Raji (cell line): ENCODE results near the gene VCX2.

ENCODE experiments used
- POLR2A ChIP-seq: IDR thresholded peaks from 2 replicates; pipeline ENCODE4 v1.6.1; 2011; ENCODE audit warnings: low read depth, low read length, control low read depth; ENCODE audit not compliant: insufficient read depth

The VCX2 gene

DNA sequence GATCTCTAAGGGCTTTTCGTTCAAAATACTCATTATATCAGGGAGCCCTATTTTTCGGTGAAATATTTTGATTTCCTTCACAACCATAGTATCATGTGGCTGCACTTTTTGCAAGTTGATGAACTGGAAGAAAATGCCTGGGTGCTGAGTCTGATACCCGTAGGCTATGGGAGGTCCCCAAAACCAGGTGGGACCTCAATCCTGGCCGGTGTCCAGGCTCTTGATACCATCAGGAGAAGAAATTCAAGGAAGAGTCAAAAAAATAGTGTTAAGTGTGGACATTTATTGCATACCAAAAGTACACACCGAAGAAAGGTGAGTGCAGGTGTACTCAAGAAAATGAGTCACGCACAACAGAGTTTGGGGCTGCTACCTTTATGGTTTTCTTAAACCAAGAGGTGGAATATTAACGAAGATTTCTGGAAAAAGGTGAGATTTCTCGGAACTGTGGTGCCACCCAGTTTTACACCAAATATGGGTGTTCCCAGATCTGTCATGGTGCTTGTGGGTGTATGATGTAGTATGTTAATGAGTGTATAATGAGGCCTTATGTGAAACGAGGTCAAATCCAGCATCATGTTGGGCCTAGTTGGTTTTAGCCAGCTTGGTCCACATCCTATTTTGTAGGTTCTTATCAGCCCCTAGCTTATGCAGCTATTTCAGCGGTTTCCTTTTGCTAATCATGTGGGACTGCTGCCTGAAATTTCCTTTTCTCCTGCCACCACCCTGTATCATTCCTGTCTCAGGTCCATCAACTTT is 29.9 kb downstream of the VCX2 start:
- TF ChIP-seq POLR2A: no peak

GRCh38 chrX:8139716-8140115 is 31.4 kb downstream of the VCX2 start:
- TF ChIP-seq POLR2A: no peak

- TF ChIP-seq POLR2A: no peak
Measured at GRCh38 chrX:8138252-8138651, 32.8 kb downstream of the VCX2 start.

GRCh38 chrX:8126648-8127047 is 44.4 kb downstream of the VCX2 start:
- TF ChIP-seq POLR2A: no peak

- no peak for TF ChIP-seq POLR2A
Measured at GRCh38 chrX:8126092-8126491, 45.0 kb downstream of the VCX2 start.

GRCh38 chrX:8125566-8125965 is 45.5 kb downstream of the VCX2 start:
- TF ChIP-seq POLR2A: no peak

GRCh38 chrX:8122538-8122937 is 48.5 kb downstream of the VCX2 start:
- TF ChIP-seq POLR2A: no peak
